ENCODE measurements around the gene STK11IP.

DNA sequence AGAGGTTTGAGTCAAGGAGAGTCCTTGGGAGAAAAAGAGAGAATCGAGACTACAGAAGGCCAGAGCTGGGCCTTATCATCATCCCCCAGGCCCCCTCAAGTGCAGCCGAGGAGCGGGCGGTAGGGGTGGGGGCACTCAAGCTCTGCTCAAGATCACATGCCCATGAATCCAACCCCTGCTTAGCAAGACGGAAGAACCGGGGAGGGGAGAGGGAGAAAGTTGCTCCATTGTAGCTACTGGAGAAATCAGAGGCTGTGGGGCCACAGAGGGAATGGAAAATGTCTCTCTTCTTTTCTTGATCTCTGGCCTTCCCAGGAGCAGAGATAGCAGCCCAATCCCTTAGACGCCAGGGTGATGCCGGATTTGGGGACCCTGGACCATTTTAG, 44.4 kb downstream of the STK11IP start:
- TF ChIP-seq POLR2A (IDR thresholded peaks at IDR 0.05; ENCODE audit: low read length), result no peak
- TF ChIP-seq GATA1 (IDR thresholded peaks at IDR 0.05; ENCODE audit: low read depth, low read length), result no peak

All from erythroblast (primary cell).